K562 (cell line): ENCODE results near the gene DXO. TPM values are rescaled to one million over a fixed set of nuclear protein-coding genes. Genes with fewer than 3 reads are reported as not detected.

Experiments
- ARID2 ChIP-seq: fragments of 450-650 bp; IDR thresholded peaks from 2 replicates; pipeline ENCODE4 v1.6.1; 2017; ENCODE audit warnings: antibody characterized with exemption, mild to moderate bottlenecking
- CREB5 ChIP-seq: fragments of 250-450 bp; sonication (Bioruptor Pico); IDR thresholded peaks from 2 replicates; pipeline ENCODE4 v1.5.0; 2020; ENCODE audit warnings: mild to moderate bottlenecking
- DMBX1 ChIP-seq: fragments of 250-450 bp; sonication (Bioruptor Pico); IDR thresholded peaks from 2 replicates; pipeline ENCODE4 v1.8.0; 2022; ENCODE audit warnings: inconsistent platforms, mild to moderate bottlenecking, moderate library complexity, borderline replicate concordance
- ELF4 ChIP-seq: fragments of 450-650 bp; formaldehyde crosslinking; IDR thresholded peaks from 2 replicates; pipeline ENCODE4 v1.4.0; 2022; ENCODE audit warnings: missing genetic modification characterization
- FOXK1 ChIP-seq: sonication (generic); formaldehyde crosslinking; IDR thresholded peaks from 2 replicates; pipeline ENCODE4 v1.8.0; 2022; ENCODE audit warnings: missing genetic modification reagents, mild to moderate bottlenecking, borderline replicate concordance
- HMGXB4 ChIP-seq: sonication (generic); formaldehyde crosslinking; IDR thresholded peaks from 2 replicates; pipeline ENCODE4 v1.8.1; 2023; ENCODE audit warnings: mild to moderate bottlenecking, missing genetic modification reagents
- HOMEZ ChIP-seq: fragments of 250-450 bp; sonication (Bioruptor Pico); IDR thresholded peaks from 2 replicates; pipeline ENCODE4 v1.4.0; 2020; ENCODE audit warnings: mild to moderate bottlenecking, moderate library complexity
- RBM15 ChIP-seq: fragments of 200-400 bp; formaldehyde crosslinking; IDR thresholded peaks from 2 replicates; pipeline ENCODE4 v1.6.1; 2018; ENCODE audit warnings: mild to moderate bottlenecking, low read length, moderate library complexity; ENCODE audit not compliant: insufficient read depth
- TEAD1 ChIP-seq, 2 experiments: fragments of 450-650 bp in 1 of 2; sonication (generic) in 1 of 2; formaldehyde crosslinking; IDR thresholded peaks; 2 replicates each; pipeline versions ENCODE4 v1.4.0 to v1.8.0; 2020 to 2022; ENCODE audit warnings: mild to moderate bottlenecking in 2 of 2, missing genetic modification reagents in 1 of 2
- polyA plus RNA-seq, 8 experiments: library from polyadenylated mRNA; depleted of rRNA in 4 of 8; stranded (reverse) in 5 of 8; unstranded in 3 of 8; fragments of >200 nt; fragmentation: Nextera tagmentation in 2 of 8; fragmentation: Illumina TruSeq in 1 of 8; extraction: Ambion mirVana in 2 of 8; extraction: Trizol in 1 of 8; gene quantifications; 2 replicates each; pipeline versions ENCODE4 v1.2.1 to v1.2.3, GENCODE V29; 2011 to 2014; ENCODE audit warnings: inconsistent platforms in 1 of 8, missing spikeins in 1 of 8
- total RNA-seq, 7 experiments: library from RNA; depleted of rRNA in 6 of 7; stranded (reverse); fragments of >200 nt in 6 of 7; fragmentation: Illumina TruSeq in 2 of 7; extraction: Trizol in 2 of 7; gene quantifications; 2 replicates each; pipeline versions ENCODE4 v1.2.1 to v1.2.3, GENCODE V29; 2011 to 2021; ENCODE audit warnings: low replicate concordance in 1 of 7
- TF ChIP-seq, protein P1 (sequence below): fragments of 450-650 bp; IDR thresholded peaks from 2 replicates; pipeline ENCODE4 v1.6.1; 2017; ENCODE audit warnings: antibody characterized with exemption, mild to moderate bottlenecking
- TF ChIP-seq, protein P2 (sequence below): sonication (generic); formaldehyde crosslinking; IDR thresholded peaks from 2 replicates; pipeline ENCODE4 v1.8.0; 2022; ENCODE audit warnings: mild to moderate bottlenecking, missing genetic modification reagents, borderline replicate concordance
- TF ChIP-seq, protein P3 (sequence below), 2 experiments: fragments of 450-650 bp; conservative IDR thresholded peaks; 2 replicates each; pipeline ENCODE4 v1.6.1; 2017; ENCODE audit warnings: mild to moderate bottlenecking in 2 of 2, moderate library complexity in 2 of 2

DXO gene
- total and polyA plus RNA-seq, 9 of the 15 experiments (the other 6 are each of a cell fraction or from before 2014, with no cell fraction given) = 6.4 to 35.1 (median 19.4) TPM

DNA sequence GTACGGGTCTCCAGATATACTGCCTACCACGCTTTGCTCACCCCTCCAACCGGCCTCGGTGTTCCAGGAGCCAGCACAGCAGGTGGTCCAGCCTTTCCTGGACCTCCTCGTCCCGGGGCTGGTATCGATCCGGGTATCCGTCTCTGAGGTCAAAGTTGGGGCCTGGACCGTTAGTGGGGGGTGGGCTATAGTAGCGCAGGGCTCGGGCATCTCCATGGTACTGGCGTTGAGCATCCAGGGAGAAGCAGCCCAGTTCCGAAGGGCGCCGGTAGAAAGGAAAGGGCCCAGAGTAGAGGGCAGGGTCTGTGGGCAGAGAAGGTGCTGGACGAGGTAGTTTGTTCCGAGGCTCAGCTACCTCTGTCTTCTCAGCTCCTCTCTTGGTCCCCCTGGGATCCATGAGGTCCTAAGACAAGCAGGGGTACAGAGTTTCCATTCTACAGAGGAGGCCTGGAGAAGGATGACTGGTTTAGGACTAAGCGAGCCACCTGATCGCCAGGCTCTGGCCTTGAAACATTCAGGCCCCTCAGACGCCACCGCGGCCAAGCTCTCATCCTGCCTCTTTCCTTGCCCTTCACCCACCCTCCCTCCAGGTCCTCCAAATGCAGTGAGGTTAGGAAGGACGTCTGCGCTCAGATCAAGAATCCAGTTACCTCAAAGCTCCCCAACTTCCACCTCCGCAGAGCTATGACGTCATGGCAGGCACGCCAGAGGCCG lies 502 bp downstream of the DXO start (continued):
- no peak for TF ChIP-seq TEAD1 (CRISPR knock-in tag; IDR thresholded peaks at IDR 0.05)
- TF ChIP-seq HOMEZ = 0 out of 2 replicates have a peak, but pooled peaks have one; percentile 74
- TF ChIP-seq, protein P1, sequence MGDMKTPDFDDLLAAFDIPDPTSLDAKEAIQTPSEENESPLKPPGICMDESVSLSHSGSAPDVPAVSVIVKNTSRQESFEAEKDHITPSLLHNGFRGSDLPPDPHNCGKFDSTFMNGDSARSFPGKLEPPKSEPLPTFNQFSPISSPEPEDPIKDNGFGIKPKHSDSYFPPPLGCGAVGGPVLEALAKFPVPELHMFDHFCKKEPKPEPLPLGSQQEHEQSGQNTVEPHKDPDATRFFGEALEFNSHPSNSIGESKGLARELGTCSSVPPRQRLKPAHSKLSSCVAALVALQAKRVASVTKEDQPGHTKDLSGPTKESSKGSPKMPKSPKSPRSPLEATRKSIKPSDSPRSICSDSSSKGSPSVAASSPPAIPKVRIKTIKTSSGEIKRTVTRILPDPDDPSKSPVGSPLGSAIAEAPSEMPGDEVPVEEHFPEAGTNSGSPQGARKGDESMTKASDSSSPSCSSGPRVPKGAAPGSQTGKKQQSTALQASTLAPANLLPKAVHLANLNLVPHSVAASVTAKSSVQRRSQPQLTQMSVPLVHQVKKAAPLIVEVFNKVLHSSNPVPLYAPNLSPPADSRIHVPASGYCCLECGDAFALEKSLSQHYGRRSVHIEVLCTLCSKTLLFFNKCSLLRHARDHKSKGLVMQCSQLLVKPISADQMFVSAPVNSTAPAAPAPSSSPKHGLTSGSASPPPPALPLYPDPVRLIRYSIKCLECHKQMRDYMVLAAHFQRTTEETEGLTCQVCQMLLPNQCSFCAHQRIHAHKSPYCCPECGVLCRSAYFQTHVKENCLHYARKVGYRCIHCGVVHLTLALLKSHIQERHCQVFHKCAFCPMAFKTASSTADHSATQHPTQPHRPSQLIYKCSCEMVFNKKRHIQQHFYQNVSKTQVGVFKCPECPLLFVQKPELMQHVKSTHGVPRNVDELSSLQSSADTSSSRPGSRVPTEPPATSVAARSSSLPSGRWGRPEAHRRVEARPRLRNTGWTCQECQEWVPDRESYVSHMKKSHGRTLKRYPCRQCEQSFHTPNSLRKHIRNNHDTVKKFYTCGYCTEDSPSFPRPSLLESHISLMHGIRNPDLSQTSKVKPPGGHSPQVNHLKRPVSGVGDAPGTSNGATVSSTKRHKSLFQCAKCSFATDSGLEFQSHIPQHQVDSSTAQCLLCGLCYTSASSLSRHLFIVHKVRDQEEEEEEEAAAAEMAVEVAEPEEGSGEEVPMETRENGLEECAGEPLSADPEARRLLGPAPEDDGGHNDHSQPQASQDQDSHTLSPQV = 0 out of 2 replicates have a peak, but pooled peaks have one; percentile 60
- peak; percentile 88; the same call in 1 of the 2 replicates for TF ChIP-seq CREB5 (CRISPR knock-in tag)
- peak; percentile 76; the same call in 1 of the 2 replicates for TF ChIP-seq ELF4
- TF ChIP-seq DMBX1 = peak; percentile 86; the same call in 1 of the 2 replicates
- TF ChIP-seq FOXK1 = no peak
- no peak for TF ChIP-seq ARID2
- TF ChIP-seq, protein P2, sequence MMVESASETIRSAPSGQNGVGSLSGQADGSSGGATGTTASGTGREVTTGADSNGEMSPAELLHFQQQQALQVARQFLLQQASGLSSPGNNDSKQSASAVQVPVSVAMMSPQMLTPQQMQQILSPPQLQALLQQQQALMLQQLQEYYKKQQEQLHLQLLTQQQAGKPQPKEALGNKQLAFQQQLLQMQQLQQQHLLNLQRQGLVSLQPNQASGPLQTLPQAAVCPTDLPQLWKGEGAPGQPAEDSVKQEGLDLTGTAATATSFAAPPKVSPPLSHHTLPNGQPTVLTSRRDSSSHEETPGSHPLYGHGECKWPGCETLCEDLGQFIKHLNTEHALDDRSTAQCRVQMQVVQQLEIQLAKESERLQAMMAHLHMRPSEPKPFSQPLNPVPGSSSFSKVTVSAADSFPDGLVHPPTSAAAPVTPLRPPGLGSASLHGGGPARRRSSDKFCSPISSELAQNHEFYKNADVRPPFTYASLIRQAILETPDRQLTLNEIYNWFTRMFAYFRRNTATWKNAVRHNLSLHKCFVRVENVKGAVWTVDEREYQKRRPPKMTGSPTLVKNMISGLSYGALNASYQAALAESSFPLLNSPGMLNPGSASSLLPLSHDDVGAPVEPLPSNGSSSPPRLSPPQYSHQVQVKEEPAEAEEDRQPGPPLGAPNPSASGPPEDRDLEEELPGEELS = peak; percentile 9; the same call in 1 of the 2 replicates
- no peak for TF ChIP-seq HMGXB4
- TF ChIP-seq, protein P3, sequence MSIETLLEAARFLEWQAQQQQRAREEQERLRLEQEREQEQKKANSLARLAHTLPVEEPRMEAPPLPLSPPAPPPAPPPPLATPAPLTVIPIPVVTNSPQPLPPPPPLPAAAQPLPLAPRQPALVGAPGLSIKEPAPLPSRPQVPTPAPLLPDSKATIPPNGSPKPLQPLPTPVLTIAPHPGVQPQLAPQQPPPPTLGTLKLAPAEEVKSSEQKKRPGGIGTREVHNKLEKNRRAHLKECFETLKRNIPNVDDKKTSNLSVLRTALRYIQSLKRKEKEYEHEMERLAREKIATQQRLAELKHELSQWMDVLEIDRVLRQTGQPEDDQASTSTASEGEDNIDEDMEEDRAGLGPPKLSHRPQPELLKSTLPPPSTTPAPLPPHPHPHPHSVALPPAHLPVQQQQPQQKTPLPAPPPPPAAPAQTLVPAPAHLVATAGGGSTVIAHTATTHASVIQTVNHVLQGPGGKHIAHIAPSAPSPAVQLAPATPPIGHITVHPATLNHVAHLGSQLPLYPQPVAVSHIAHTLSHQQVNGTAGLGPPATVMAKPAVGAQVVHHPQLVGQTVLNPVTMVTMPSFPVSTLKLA (conservative IDR thresholded peaks at IDR 0.05) = no peak
- no peak for TF ChIP-seq RBM15
